SK-N-SH (cell line): Measurements from ENCODE around the gene KCTD21. TPM values are rescaled to one million over a fixed set of nuclear protein-coding genes. Genes with fewer than 3 reads are reported as not detected.

Source experiments
- CTCF ChIA-PET: fragments of 300-600, 350-600 bp; formaldehyde crosslinking; extraction: SDS; loops from one replicate; lab custom pipeline; 2021; lab: Yijun Ruan, JAX
- POLR2A ChIA-PET: fragments of 350-600 bp; sonication (Branson Sonifier 250); formaldehyde crosslinking; extraction: SDS; loops from one replicate; lab custom pipeline; 2020; ENCODE audit warnings: antibody characterized with exemption, inconsistent platforms; lab: Yijun Ruan, JAX
- DNase-seq: peaks from one replicate; pipeline ENCODE4 v3.0.0; 2012
- H2AFZ ChIP-seq: fragments of 200-600 bp; sonication (generic); 2 replicates; pipeline ENCODE4 v1.8.1; 2016; ENCODE audit warnings: antibody characterized with exemption, mild to moderate bottlenecking, low read depth
- H3F3A ChIP-seq: fragments of 200-600 bp; sonication (generic); replicated peaks from 2 replicates; pipeline ENCODE3; 2016; ENCODE audit warnings: antibody characterized with exemption, mild to moderate bottlenecking; ENCODE audit not compliant: insufficient read depth
- H3K27ac ChIP-seq, 2 experiments: fragments of 200-500 bp in 1 of 2; fragments of 200-600 bp in 1 of 2; sonication (Bioruptor generic) in 1 of 2; sonication (generic), shearing (Covaris generic) in 1 of 2; 2 replicates each; pipeline versions ENCODE4 v1.5.1 to v1.6.1; 2014 to 2016; ENCODE audit warnings: low read depth in 2 of 2, inconsistent platforms in 1 of 2, low read length in 1 of 2, mild to moderate bottlenecking in 1 of 2, mixed read lengths in 1 of 2
- H3K27me3 ChIP-seq: fragments of 200-600 bp; sonication (generic), shearing (Covaris generic); 2 replicates; pipeline ENCODE4 v1.6.1; 2016; ENCODE audit warnings: mixed run types; ENCODE audit not compliant: insufficient read depth
- H3K36me3 ChIP-seq, 2 experiments: fragments of 200-500 bp in 1 of 2; fragments of 200-600 bp in 1 of 2; sonication (Bioruptor generic) in 1 of 2; sonication (generic) in 1 of 2; replicated peaks in 1 of 2; 2 replicates each; pipeline versions ENCODE3 to v1.5.1; 2014 to 2016; ENCODE audit warnings: low read length in 1 of 2, mild to moderate bottlenecking in 1 of 2; ENCODE audit not compliant: insufficient read depth in 2 of 2, control insufficient read depth in 1 of 2
- H3K4me1 ChIP-seq, 2 experiments: fragments of 200-500 bp in 1 of 2; fragments of 200-600 bp in 1 of 2; sonication (Bioruptor generic) in 1 of 2; sonication (generic), shearing (Covaris generic) in 1 of 2; 2 replicates each; pipeline versions ENCODE4 v1.5.1 to v1.6.1; 2014 to 2016; ENCODE audit warnings: low read depth in 1 of 2, low read length in 1 of 2, mixed run types in 1 of 2; ENCODE audit not compliant: insufficient read depth in 2 of 2, control insufficient read depth in 1 of 2
- H3K4me2 ChIP-seq: fragments of 200-600 bp; sonication (generic), shearing (Covaris generic); 2 replicates; pipeline ENCODE4 v1.6.1; 2017; ENCODE audit warnings: mixed run types
- H3K4me3 ChIP-seq, 2 experiments: fragments of 200-500 bp in 1 of 2; fragments of 200-600 bp in 1 of 2; sonication (Bioruptor generic) in 1 of 2; sonication (generic), shearing (Covaris generic) in 1 of 2; 2 replicates each; pipeline versions ENCODE4 v1.5.1 to v1.8.1; 2014 to 2016; ENCODE audit warnings: low read depth in 2 of 2, inconsistent platforms in 1 of 2, low read length in 1 of 2, mild to moderate bottlenecking in 1 of 2, mixed read lengths in 1 of 2, moderate library complexity in 1 of 2
- H3K79me2 ChIP-seq: fragments of 200-600 bp; sonication (generic); 2 replicates; pipeline ENCODE4 v1.8.1; 2017; ENCODE audit warnings: mild to moderate bottlenecking; ENCODE audit not compliant: insufficient read depth
- H3K9ac ChIP-seq: fragments of 200-600 bp; sonication (generic); 2 replicates; pipeline ENCODE4 v1.6.1; 2017; ENCODE audit warnings: mixed run types
- H3K9me2 ChIP-seq: fragments of 200-600 bp; sonication (generic); 2 replicates; pipeline ENCODE4 v1.6.1; 2017; ENCODE audit warnings: mixed run types
- H3K9me3 ChIP-seq: fragments of 200-600 bp; sonication (generic); 2 replicates; pipeline ENCODE4 v1.6.1; 2017; ENCODE audit warnings: mixed run types, mild to moderate bottlenecking, moderate library complexity
- H4K20me1 ChIP-seq: fragments of 200-600 bp; sonication (generic); 2 replicates; pipeline ENCODE4 v1.6.1; 2017; ENCODE audit warnings: mild to moderate bottlenecking, mixed run types; ENCODE audit not compliant: insufficient read depth
- CHD2 ChIP-seq: fragments of 150-350 bp; IDR thresholded peaks from 2 replicates; pipeline ENCODE4 v1.6.1; 2018; ENCODE audit warnings: low read length; ENCODE audit not compliant: partially characterized antibody
- ELF1 ChIP-seq: IDR thresholded peaks from 2 replicates; pipeline ENCODE4 v1.4.0; 2012
- FOXJ3 ChIP-seq: sonication (generic); formaldehyde crosslinking; IDR thresholded peaks from 2 replicates; pipeline ENCODE4 v1.5.1; 2020; ENCODE audit warnings: mild to moderate bottlenecking, missing genetic modification reagents
- GABPA ChIP-seq: IDR thresholded peaks from 2 replicates; pipeline ENCODE4 v1.4.0; 2012; ENCODE audit warnings: low read depth, mild to moderate bottlenecking
- GATA2 ChIP-seq: sonication (generic); formaldehyde crosslinking; IDR thresholded peaks from 2 replicates; pipeline ENCODE4 v1.5.0; 2020; ENCODE audit warnings: mild to moderate bottlenecking, missing genetic modification reagents
- JUND ChIP-seq: IDR thresholded peaks from 2 replicates; pipeline ENCODE4 v1.4.0; 2012
- MEF2A ChIP-seq: IDR thresholded peaks from 2 replicates; pipeline ENCODE4 v1.4.0; 2012; ENCODE audit warnings: low read depth, borderline replicate concordance
- MXI1 ChIP-seq: IDR thresholded peaks from 2 replicates; pipeline ENCODE4 v1.6.1; 2012; ENCODE audit warnings: mild to moderate bottlenecking, low read depth, low read length, improper control_type of control experiment
- NRF1 ChIP-seq: IDR thresholded peaks from 2 replicates; pipeline ENCODE4 v1.6.1; 2012; ENCODE audit warnings: low read depth, mild to moderate bottlenecking, low read length
- PBX3 ChIP-seq: IDR thresholded peaks from 2 replicates; pipeline ENCODE4; 2012
- POLR2AphosphoS5 ChIP-seq: IDR thresholded peaks from 2 replicates; pipeline ENCODE4 v1.6.1; 2012; ENCODE audit warnings: low read depth, low read length
- RAD21 ChIP-seq: IDR thresholded peaks from 2 replicates; pipeline ENCODE4 v1.6.1; 2012; ENCODE audit warnings: mild to moderate bottlenecking, low read length
- RXRA ChIP-seq: IDR thresholded peaks from 2 replicates; pipeline ENCODE4 v1.4.0; 2012; ENCODE audit warnings: low read depth, mild to moderate bottlenecking, borderline replicate concordance
- SMC3 ChIP-seq: IDR thresholded peaks from 2 replicates; pipeline ENCODE4 v1.6.1; 2012; ENCODE audit warnings: low read depth, low read length, improper control_type of control experiment
- TCF12 ChIP-seq: IDR thresholded peaks from 2 replicates; pipeline ENCODE4 v1.4.0; 2012
- YY1 ChIP-seq: IDR thresholded peaks from 2 replicates; pipeline ENCODE4 v1.4.0; 2012; ENCODE audit warnings: low read depth, mild to moderate bottlenecking
- WGBS: methylation state at CpG from one replicate; pipeline ENCODE4 v1.1.6; 2017; ENCODE audit warnings: low lambda C conversion rate; 5-methylcytosine and 5-hydroxymethylcytosine counted together
- polyA plus RNA-seq, 3 experiments: library from polyadenylated mRNA; depleted of rRNA; stranded (reverse); fragments of >200 nt; gene quantifications; 2 replicates each; pipeline ENCODE4 v1.2.3, GENCODE V29; 2012
- TF ChIP-seq, protein P1 (sequence below): IDR thresholded peaks from 2 replicates; pipeline ENCODE4 v1.4.0; 2012; ENCODE audit warnings: low read depth, borderline replicate concordance
- TF ChIP-seq, protein P2 (sequence below): IDR thresholded peaks from 2 replicates; pipeline ENCODE4 v1.4.0; 2012; ENCODE audit warnings: low read depth, borderline replicate concordance

KCTD21 gene
- polyA plus RNA-seq, 1 of the 3 experiments (the other 2 are of a cell fraction): 5.0 TPM

DNA sequence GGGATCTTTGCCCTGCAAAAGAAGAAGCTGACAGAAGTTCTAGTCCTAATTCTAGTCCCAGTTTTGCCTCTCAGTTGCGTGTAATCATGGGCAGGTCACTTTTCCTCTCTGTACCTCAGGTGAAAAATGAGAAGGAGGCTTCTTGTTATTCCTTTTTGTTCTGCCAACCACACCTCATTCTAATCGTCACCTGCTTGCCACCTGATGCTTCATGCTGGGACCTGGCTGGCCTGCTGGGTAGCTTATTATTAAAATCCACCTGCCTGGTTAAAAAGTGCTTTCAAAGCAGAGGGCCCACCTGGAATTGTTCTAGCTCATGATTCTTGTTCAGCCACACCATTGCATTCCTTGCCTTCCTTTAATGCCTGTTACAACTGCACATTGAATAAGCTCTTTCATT lies 40.6 kb downstream of the KCTD21 start (continued):
- TF ChIP-seq PBX3: no peak
- no peak for TF ChIP-seq RXRA
- TF ChIP-seq FOXJ3: no peak
- TF ChIP-seq MXI1: no peak

DNA sequence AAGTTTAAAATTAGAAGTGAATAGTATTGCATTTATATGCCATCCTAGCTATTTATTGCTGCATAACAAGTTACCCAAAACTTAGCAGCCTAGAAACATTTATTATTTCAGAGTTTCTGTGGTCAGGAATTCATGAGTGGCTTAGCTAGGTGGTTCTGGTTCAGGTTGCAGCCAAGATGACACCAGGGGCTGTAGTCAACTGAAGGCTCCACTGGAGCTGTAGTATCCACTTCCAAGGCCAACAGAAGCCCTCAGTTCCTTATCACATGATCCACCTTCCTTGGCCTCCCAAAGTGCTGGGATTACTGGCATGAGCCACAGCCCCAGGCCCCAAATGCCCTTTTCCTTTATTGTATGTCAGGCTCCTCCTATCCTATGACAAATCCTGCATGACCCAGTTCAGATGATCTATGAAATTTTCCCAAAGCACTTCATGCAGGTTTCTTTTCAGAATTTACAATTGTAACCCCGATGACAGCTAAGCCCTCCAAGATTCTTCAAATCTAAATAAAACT lies 42.9 kb downstream of the KCTD21 start:
- H3K27ac ChIP-seq: no peak overlapping the region
- no peaks in the 10 kb centered on the region for H3K9me3 ChIP-seq
- peaks cover 0 to 4% of the 10 kb centered on the region in 2 experiments for H3K36me3 ChIP-seq
- no peaks in the 10 kb centered on the region for H3F3A ChIP-seq
- DNase-seq: no peak
- H3K27me3 ChIP-seq: no peaks in the 10 kb centered on the region
- H3K4me2 ChIP-seq: no peak overlapping the region
- H3K4me3 ChIP-seq: no peak overlapping the region
- no peak overlapping the region for H2AFZ ChIP-seq
- no peak for TF ChIP-seq JUND
- no peak for TF ChIP-seq GABPA
- TF ChIP-seq RXRA: no peak
- TF ChIP-seq TCF12: no peak
- no peak for TF ChIP-seq GATA2
- TF ChIP-seq POLR2AphosphoS5: no peak
- TF ChIP-seq, protein P1, sequence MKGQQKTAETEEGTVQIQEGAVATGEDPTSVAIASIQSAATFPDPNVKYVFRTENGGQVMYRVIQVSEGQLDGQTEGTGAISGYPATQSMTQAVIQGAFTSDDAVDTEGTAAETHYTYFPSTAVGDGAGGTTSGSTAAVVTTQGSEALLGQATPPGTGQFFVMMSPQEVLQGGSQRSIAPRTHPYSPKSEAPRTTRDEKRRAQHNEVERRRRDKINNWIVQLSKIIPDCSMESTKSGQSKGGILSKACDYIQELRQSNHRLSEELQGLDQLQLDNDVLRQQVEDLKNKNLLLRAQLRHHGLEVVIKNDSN: no peak
- TF ChIP-seq YY1: no peak
- no peak for TF ChIP-seq MXI1
- TF ChIP-seq ELF1: no peak
- TF ChIP-seq SMC3: no peak
- no peak for TF ChIP-seq MEF2A
- no peak for TF ChIP-seq RAD21
- no peak for TF ChIP-seq CHD2
- no peak for TF ChIP-seq PBX3
- TF ChIP-seq, protein P2, sequence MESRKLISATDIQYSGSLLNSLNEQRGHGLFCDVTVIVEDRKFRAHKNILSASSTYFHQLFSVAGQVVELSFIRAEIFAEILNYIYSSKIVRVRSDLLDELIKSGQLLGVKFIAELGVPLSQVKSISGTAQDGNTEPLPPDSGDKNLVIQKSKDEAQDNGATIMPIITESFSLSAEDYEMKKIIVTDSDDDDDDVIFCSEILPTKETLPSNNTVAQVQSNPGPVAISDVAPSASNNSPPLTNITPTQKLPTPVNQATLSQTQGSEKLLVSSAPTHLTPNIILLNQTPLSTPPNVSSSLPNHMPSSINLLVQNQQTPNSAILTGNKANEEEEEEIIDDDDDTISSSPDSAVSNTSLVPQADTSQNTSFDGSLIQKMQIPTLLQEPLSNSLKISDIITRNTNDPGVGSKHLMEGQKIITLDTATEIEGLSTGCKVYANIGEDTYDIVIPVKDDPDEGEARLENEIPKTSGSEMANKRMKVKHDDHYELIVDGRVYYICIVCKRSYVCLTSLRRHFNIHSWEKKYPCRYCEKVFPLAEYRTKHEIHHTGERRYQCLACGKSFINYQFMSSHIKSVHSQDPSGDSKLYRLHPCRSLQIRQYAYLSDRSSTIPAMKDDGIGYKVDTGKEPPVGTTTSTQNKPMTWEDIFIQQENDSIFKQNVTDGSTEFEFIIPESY: no peak
- TF ChIP-seq NRF1: no peak
- H3K9me2 ChIP-seq: no peaks in the 10 kb centered on the region
- no peaks in the 10 kb centered on the region for H4K20me1 ChIP-seq
- no peak overlapping the region for H3K9ac ChIP-seq
- no peaks in the 10 kb centered on the region; a peak in 1 of 4 replicates for H3K4me1 ChIP-seq
- H3K79me2 ChIP-seq: peaks cover 4% of the 10 kb centered on the region; the same call in 1 of the 2 replicates
- POLR2A ChIA-PET: no interaction called here
- CTCF ChIA-PET: no interaction called here
- whole genome bisulfite sequencing: 91% methylated on average over 1 of the region's 1 CpG
